Natural killer cell (primary cell): ENCODE data around the gene TSPAN11. TPM values are rescaled to one million over a fixed set of nuclear protein-coding genes. Genes with fewer than 3 reads are reported as not detected.

Source experiments
- ATAC-seq, 3 donors: fragments of 150-1000 bp in 2 of 3; fragments of 200-7000 bp in 1 of 3; cut with Tn5 transposase; 1 replicate in 1 of 3; 2 replicates in 2 of 3; pipeline ENCODE4 v1.10.0; 2021; ENCODE audit warnings: mild to moderate bottlenecking in 2 of 3, moderate library complexity in 2 of 3
- DNase-seq, 2 donors: peaks; one replicate each; pipeline versions ENCODE4 v3.0.0 to v3.0.0-alpha.2; 2013 to 2021; ENCODE audit warnings: mixed read lengths in 1 of 2
- H3K27ac ChIP-seq: one replicate; pipeline ENCODE4 v1.5.1; 2013; ENCODE audit warnings: mild to moderate bottlenecking, low read length
- H3K27me3 ChIP-seq: one replicate; pipeline ENCODE4 v1.6.1; 2013; ENCODE audit warnings: low read length; ENCODE audit not compliant: control insufficient read depth, insufficient read depth
- H3K36me3 ChIP-seq: one replicate; pipeline ENCODE4 v1.6.1; 2013; ENCODE audit warnings: low read length; ENCODE audit not compliant: control insufficient read depth, insufficient read depth
- H3K4me1 ChIP-seq: one replicate; pipeline ENCODE4 v1.6.1; 2013; ENCODE audit warnings: low read length; ENCODE audit not compliant: control insufficient read depth, insufficient read depth
- H3K4me3 ChIP-seq: one replicate; pipeline ENCODE4 v1.5.1; 2013; ENCODE audit warnings: low read length
- H3K9me3 ChIP-seq: one replicate; pipeline ENCODE4 v1.6.1; 2013; ENCODE audit warnings: low read length; ENCODE audit not compliant: control insufficient read depth, insufficient read depth
- H3K27ac Mint-ChIP-seq, 2 donors: one replicate each; pipeline ENCODE4 v1.8.0; 2022; ENCODE audit warnings: mild to moderate bottlenecking in 2 of 2, mixed read lengths in 2 of 2, moderate library complexity in 1 of 2
- H3K27me3 Mint-ChIP-seq, 2 donors: one replicate each; pipeline ENCODE4 v1.8.0; 2022; ENCODE audit warnings: low read depth in 2 of 2, mixed read lengths in 2 of 2
- H3K36me3 Mint-ChIP-seq: one replicate; pipeline ENCODE4 v1.8.0; 2022; ENCODE audit warnings: mixed read lengths
- H3K4me1 Mint-ChIP-seq, 2 donors: one replicate each; pipeline ENCODE4 v1.8.0; 2022; ENCODE audit warnings: mixed read lengths in 2 of 2
- H3K4me3 Mint-ChIP-seq: one replicate; pipeline ENCODE4 v1.8.0; 2022; ENCODE audit warnings: mild to moderate bottlenecking, moderate library complexity, mixed read lengths
- H3K9me3 Mint-ChIP-seq, 2 donors: one replicate each; pipeline ENCODE4 v1.8.0; 2022; ENCODE audit warnings: mixed read lengths in 2 of 2
- CTCF ChIP-seq: fragments of 200-600 bp; IDR thresholded peaks from one replicate; pipeline ENCODE4 v1.8.0; 2022; ENCODE audit warnings: antibody characterized with exemption
- WGBS: methylation state at CpG from one replicate; pipeline ENCODE4 v1.1.7; 2013; ENCODE audit warnings: missing lambda C conversion rate; ENCODE audit not compliant: insufficient coverage; 5-methylcytosine and 5-hydroxymethylcytosine counted together
- intact Hi-C: fragments of 100-400 bp; cut with micrococcal nuclease; formaldehyde crosslinking; loops from one replicate; pipeline ENCODE4 v1.14.2; 2022
- total RNA-seq, 4 donors: library from RNA; stranded (reverse); fragments of 120-200 nt in 1 of 4; gene quantifications; one replicate each; pipeline versions ENCODE4 v1.2.3 to v1.2.4, GENCODE V29; 2013 to 2022

The TSPAN11 gene
- total RNA-seq, 3 donors from 2014 or later (not counting 1 experiment from before 2014, with no cell fraction given), result not detected

- Mint-ChIP-seq H3K27ac (no peak overlapping the region), H3K27me3 (peaks cover 0 to 2% of the 10 kb centered on the region in 2 donors), H3K9me3 (no peaks in the 10 kb centered on the region), H3K4me3 (no peak overlapping the region), H3K36me3 (no peaks in the 10 kb centered on the region), H3K4me1 (peaks cover 0 to 5% of the 10 kb centered on the region in 2 donors)
- H3K36me3 ChIP-seq, result no peaks in the 10 kb centered on the region
- H3K4me3 ChIP-seq, result no peak overlapping the region
- no peak for ATAC-seq
- no peaks in the 10 kb centered on the region for H3K4me1 ChIP-seq
- no peaks in the 10 kb centered on the region for H3K9me3 ChIP-seq
- intact Hi-C loops, result no loop called here
- 80% methylated on average over 5 of the region's 5 CpGs for WGBS
- no peak overlapping the region for H3K27ac ChIP-seq
- no peak for DNase-seq
- no peaks in the 10 kb centered on the region for H3K27me3 ChIP-seq
- no peak for TF ChIP-seq CTCF
These were observed 75.8 kb downstream of the TSPAN11 start for GRCh38 chr12:31002361-31002725.

GRCh38 chr12:31002999-31003398, 76.5 kb downstream of the TSPAN11 start:
- no peak overlapping the region for H3K27ac ChIP-seq
- Mint-ChIP-seq H3K36me3 (no peaks in the 10 kb centered on the region), H3K27ac (no peak overlapping the region), H3K9me3 (no peaks in the 10 kb centered on the region), H3K4me1 (peaks cover 0 to 5% of the 10 kb centered on the region in 2 donors), H3K27me3 (peaks cover 0 to 2% of the 10 kb centered on the region in 2 donors), H3K4me3 (no peak overlapping the region)
- H3K4me3 ChIP-seq, result no peak overlapping the region
- H3K4me1 ChIP-seq, result no peaks in the 10 kb centered on the region
- no peak for ATAC-seq
- DNase-seq, result no peak
- H3K9me3 ChIP-seq, result no peaks in the 10 kb centered on the region
- no peaks in the 10 kb centered on the region for H3K27me3 ChIP-seq
- intact Hi-C loops, result no loop called here
- WGBS, result 58% methylated on average over 1 of the region's 1 CpG
- no peak for TF ChIP-seq CTCF
- no peaks in the 10 kb centered on the region for H3K36me3 ChIP-seq

- Histone ChIP-seq H3K9me3 (no peaks in the 10 kb centered on the region), H3K4me1 (no peaks in the 10 kb centered on the region), H3K27me3 (no peaks in the 10 kb centered on the region), H3K36me3 (no peaks in the 10 kb centered on the region), H3K27ac (no peak overlapping the region), H3K4me3 (no peak overlapping the region)
- Mint-ChIP-seq H3K4me3 (no peak overlapping the region), H3K27ac (no peak overlapping the region), H3K9me3 (no peaks in the 10 kb centered on the region), H3K27me3 (peaks cover 0 to 2% of the 10 kb centered on the region in 2 donors), H3K36me3 (no peaks in the 10 kb centered on the region), H3K4me1 (peaks cover 0 to 5% of the 10 kb centered on the region in 2 donors)
- WGBS, result 91% methylated on average over 7 of the region's 7 CpGs
- DNase-seq (no peak), ATAC-seq (no peak)
- intact Hi-C loops, result no loop called here
- no peak for TF ChIP-seq CTCF
These were observed 77.5 kb downstream of the TSPAN11 start for GRCh38 chr12:31003861-31004640.

- no peak overlapping the region for H3K27ac ChIP-seq
- peaks cover 0 to 5% of the 10 kb centered on the region in 2 donors for H3K4me1 Mint-ChIP-seq
- H3K27me3 ChIP-seq, result no peaks in the 10 kb centered on the region
- no peak overlapping the region for H3K4me3 ChIP-seq
- no peaks in the 10 kb centered on the region for H3K4me1 ChIP-seq
- no peak overlapping the region for H3K27ac Mint-ChIP-seq
- H3K27me3 Mint-ChIP-seq, result peaks cover 0 to 2% of the 10 kb centered on the region in 2 donors
- H3K9me3 ChIP-seq, result no peaks in the 10 kb centered on the region
- ATAC-seq, result no peak
- WGBS, result 84% methylated on average over 5 of the region's 5 CpGs
- no peaks in the 10 kb centered on the region for H3K9me3 Mint-ChIP-seq
- no peaks in the 10 kb centered on the region for H3K36me3 Mint-ChIP-seq
- TF ChIP-seq CTCF, result no peak
- intact Hi-C loops, result no loop called here
- DNase-seq, result no peak
- no peak overlapping the region for H3K4me3 Mint-ChIP-seq
- H3K36me3 ChIP-seq, result no peaks in the 10 kb centered on the region
These were observed 78.1 kb downstream of the TSPAN11 start for GRCh38 chr12:31004666-31005065.
